Measurements from ENCODE around the gene ALPK1.
"Not testable (repeated sequence)": the region's sequence is repeated elsewhere in the genome, so short reads cannot be mapped to it uniquely, and the experiment has no call there.

ALPK1 gene

DNA sequence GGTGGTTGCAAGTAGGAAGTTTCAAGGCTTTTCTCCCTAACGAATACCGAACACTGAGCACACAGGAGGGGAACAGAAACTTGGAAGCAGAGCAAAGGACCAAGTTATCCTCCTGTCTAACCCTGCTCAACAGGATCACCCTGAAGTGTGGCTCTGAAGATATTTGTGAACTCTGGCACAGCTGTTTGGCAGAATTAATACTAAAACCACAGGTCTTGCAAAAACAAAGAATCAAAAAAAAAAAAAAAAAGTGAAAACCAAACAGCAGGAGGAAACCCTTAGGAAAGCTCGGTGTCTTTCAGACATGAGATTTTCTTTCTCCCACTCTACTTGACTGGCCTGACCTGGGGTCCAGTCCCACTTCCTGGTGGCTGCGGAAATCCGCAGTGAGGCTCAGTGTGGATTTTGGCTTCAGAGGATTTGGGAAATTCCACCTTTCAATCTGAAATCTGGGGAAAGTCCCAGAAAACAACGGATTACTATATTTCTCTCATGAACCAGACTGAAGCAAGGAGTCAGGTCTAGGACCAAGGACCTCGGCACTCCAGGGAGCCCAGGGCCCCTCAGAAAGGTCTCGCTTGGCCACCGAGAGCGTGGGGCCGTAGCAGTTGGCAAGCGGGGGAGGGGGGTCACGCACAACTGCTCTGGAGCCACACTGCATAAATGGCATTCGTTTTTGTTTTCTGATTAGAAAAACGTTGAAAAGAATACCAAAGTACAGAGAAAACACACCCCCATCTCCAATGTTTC is 12.3 kb upstream of the ALPK1 start:
- no peak for DNase-seq

DNA sequence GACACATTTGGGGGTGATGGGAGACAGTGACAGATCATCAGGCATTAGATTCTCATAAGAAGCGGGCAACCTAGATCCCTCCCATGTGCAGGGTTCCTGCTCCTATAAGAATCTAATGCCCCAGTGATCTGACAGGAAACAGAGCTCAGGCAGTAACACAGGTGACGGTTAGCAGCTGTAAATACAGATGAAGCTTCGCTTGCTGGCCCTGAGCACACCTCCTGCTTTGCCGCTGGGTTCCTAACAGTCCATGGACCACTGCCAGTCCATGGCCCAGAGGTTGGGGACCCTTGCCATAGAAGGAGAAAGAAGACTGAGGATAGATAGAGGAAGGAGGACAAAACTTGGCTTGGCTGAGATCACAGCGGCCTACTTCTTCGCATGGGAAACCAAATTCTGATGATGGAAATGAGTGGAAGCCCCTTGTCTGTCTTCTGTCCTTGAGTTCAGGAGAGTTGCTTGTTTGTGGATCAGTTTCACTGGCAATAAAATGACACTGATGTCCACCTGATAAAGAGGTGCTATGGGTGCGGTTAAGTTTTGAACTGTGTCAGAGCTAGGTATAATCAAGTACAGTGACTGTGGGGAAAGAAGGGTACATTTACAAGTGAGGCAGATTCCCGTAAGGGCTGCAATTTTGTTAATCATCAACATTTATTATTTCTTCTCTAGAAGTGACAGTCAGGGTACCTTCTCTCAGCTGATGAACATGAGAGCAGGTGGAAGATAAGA is 9.7 kb upstream of the ALPK1 start:
- no peak for DNase-seq

DNA sequence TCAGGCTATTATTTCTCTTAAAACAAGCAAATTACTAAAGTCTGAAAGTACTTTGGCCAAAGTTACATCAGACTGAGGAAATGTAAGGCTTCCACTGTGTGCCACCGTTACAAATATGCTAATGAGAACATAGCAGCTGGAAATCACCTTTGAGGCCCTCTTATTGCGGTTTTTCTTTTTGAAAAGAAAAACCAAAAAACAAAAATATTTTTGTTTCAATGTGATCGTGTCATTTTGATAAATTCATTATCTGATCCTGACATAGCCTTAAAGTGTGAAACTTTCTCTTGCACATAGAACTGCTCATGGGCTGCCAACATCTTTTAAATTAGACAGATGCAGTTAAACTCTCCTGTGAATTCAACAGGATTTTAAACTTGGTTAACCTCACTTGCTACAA is 8.7 kb upstream of the ALPK1 start:
- DNase-seq = no peak

DNA sequence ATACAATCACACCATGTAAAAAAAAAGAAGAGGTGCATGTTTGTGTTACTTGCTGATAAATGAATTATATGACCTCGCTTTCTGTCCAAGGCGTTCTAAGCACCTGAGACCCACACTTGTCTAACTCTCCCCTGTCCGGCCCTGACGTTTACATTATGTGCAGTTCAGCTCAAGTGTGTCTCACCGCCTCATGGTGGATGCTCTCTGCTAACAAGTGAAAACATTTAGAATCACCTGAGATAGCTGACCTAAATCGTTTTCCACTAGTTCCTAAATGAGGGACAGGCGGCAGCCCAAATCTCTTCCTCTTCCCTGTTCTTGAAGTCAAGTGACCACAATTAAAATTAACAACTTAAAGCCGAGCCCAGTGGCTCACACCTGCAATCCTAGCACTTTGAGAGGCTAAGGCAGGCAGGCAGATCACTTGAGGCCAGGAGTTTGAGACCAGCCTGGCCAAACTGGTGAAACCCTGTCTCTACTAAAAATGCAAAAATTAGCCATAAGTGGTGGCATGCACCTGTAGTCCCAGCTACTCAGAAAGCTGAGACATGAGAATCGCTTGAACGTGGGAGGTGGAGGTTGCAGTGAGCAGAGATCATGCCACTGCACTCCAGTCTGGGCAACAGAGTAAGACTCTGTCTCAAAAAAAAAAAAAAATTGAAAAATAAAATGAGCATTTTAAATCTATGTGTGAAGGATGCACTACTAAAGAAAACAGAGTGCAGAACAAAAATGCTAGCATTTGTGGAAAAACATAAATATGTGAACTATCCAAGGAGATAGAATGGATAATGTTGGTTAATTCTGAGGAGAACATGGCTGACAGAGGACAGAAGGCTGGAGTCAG is 7.5 kb upstream of the ALPK1 start:
- DNase-seq = no peak

DNA sequence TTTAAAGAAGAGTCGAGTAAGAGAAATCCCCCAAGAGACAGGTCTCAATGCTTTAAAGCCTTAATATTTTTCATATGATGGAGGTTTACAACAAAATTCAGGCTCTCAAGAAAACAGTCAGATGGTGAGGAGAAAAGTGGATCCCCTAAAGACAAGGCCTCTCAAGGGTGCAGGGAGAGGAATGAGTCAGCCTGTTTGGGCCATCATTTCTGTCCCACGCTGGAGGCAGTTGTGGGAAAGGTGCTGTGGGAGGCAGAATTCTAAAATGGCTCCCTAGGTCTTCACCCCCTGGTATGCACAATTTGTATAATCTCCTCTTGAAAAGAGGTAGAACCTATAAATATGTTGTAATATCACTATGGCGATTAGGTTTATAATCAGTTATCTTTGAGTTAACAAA is 6.8 kb upstream of the ALPK1 start:
- no peak for DNase-seq

DNA sequence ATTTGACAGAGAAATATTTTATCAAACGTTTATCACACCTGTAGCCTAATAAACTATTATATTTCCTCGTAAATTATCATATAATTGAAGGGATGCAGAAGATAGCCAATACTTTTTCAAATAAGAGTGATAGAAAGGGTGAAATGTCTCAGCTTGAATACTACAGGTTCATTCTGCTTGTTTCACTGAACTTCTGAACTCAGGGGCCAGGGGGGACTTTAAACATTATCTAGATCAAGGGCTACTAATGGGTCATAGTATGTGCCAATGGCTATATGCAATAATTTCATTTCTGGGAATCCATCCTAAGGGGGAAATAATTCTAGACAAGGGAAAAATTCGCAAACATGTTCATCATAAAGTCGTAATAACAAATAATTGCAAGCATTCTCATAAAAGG is 2.6 kb downstream of the ALPK1 start:
- no peak for DNase-seq

DNA sequence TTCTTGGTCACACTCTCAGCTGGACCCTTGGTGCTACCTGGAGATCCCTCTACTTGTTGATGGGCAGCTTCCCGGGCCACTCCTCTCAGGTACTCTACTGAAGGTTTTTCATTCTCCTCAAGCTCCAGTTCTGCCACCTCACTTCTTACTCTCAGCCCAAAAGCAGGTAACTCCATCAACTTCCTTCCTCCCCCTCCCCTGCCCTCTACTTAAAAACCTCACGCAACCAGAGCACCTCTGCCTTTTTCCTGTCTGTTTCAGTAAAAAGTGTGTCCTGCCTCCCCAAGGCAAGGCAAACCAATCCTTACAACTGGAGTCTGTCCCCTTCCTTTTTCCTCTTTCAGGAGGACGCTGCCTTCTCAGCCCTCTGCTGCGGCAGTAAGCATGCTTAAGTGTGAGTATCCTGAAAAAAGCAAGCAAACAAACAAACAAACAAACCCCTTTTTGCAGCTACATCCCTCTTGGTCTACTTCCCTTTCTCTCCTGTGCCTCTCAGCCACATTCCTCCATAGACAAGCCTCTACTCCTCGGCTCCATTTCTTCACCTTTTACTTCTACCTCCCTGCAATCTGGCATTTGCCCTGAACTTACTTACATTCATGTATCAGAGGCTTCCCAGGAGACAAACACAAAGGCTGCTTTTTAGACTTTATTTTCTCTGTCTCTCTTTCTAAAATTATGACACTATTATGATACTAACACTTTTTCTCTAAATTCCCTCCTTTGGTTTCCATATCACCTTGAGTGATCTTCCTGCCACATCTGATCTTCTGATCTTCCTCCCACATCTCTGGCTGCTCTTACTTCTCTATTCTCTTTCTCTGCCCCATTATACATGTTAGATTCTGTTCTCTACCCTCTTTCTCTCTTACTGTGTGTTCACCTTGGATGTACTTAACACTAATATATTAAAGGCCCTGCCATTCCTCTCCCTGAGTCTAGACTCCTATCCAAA is 5.4 kb downstream of the ALPK1 start:
- DNase-seq = no peak

DNA sequence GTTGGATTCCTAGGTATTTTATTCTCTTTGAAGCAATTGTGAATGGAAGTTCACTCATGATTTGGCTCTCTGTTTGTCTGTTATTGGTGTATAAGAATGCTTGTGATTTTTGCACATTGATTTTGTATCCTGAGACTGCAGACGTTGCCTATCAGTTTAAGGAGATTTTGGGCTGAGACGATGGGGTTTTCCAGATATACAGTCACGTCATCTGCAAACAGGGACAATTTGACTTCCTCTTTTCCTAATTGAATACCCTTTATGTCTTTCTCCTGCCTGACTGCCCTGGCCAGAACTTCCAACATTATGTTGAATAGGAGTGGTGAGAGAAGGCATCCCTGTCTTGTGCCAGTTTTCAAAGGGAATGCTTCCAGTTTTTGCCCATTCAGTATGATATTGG is 8.3 kb downstream of the ALPK1 start:
- DNase-seq = not testable (repeated sequence)

DNA sequence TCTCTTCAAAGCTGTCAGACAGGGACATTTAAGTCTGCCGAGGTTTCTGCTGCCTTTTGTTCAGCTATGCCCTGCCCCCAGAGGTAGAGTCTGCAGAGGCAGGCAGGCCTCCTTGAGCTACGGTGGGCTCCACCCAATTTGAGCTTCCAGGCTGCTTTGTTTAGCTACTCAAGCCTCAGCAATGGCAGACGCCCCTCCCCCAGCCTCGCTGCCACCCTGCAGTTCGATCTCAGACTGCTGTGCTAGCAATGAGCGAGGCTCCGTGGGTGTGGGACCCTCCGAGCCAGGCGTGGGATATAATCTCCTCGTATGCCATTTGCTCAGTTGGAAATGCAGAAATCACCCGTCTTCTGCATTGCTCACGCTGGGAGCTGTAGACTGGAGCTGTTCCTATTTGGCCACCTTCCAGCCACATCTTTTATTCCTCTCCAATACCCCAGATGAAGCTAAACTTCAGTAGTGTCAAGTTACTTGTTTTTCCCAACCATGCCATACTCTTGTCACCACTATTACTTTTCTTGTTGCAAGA is 12.2 kb downstream of the ALPK1 start:
- DNase-seq = not testable (repeated sequence)

DNA sequence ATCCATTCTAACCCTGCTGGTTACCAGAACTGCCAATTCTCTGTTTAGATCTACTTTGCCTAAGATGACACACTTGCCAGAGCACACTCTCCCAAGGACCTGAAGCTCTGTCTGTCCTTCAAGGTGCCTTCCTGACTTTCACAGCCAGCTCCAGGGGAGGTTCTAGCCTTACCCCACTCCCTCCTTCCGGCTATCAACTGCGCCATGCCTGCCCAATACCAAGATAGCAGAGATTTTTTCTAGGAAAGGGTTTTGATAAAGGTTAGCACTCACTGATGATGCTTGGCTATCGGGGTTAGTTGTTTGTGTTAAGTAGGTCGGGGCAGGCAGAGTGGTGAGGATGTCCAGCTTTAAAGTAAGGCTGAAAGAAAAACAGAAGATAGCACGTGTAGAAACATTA is 14.3 kb downstream of the ALPK1 start:
- no peak for DNase-seq

DNA sequence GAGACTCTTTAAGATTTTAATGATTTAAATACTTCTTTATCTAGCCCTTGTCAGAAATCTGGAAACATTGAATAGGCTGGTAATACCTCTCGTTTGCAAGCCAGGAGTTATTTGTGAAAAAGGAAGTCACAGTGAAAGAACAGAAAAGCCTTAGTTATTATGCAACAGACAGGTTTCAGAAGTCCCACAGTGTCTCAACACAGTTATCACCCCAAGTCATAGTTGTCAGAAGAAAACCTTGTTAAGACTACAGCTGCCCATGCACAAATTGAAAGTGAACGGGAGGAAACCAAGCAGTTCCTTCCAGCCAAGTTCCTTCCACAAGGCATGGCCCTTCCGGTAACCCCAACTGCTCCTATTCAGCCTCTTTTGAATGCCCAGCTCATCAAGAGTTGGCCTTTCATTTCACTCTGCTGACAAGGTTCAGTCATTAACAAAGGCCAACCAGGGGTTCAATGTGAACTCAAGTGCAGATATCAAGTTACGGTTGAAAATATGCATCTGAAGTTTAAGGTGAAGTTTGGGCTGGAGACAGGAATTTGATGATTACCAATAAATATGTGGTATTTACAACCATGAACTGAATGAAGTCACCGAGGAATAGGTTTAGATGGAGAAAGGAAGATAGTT is 15.6 kb downstream of the ALPK1 start:
- DNase-seq = no peak

DNA sequence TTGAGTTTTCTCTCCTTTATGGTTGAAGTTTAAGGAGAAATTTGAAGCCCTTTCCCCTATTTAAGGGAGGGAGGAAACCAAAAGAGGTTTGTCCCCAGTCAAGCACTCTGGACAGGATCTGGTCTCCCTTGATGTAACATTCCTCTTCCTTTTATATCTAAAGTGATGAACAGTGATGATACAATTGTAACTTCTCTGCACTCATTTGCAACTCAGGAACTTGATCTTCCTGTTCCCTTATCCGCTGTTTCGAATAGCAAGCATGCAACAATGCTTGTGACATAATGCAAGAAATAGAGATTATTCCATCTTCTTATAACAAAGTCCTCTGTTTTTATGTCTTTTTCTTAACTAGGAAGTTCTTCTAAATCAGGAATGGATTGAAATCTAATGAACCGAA is 18.3 kb downstream of the ALPK1 start:
- DNase-seq = no peak

DNA sequence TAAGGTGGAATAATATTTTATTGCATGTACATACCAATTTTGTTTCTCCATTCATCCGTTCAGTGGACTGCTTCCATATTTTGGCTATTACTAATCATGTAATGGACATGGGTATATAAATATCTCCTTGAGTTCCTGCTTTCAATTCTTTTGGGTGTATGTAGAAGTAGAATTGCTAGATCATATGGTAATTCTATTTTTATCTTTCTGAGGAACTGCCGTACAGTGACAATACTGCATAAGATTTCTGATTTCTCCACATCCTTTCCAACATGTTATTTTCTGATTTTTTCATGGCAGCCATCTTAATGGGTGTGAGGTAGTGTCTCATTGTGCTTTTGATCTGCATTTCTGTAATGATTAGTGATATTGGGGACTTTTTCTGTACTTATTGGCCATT is 19.2 kb downstream of the ALPK1 start:
- no peak for DNase-seq

DNA sequence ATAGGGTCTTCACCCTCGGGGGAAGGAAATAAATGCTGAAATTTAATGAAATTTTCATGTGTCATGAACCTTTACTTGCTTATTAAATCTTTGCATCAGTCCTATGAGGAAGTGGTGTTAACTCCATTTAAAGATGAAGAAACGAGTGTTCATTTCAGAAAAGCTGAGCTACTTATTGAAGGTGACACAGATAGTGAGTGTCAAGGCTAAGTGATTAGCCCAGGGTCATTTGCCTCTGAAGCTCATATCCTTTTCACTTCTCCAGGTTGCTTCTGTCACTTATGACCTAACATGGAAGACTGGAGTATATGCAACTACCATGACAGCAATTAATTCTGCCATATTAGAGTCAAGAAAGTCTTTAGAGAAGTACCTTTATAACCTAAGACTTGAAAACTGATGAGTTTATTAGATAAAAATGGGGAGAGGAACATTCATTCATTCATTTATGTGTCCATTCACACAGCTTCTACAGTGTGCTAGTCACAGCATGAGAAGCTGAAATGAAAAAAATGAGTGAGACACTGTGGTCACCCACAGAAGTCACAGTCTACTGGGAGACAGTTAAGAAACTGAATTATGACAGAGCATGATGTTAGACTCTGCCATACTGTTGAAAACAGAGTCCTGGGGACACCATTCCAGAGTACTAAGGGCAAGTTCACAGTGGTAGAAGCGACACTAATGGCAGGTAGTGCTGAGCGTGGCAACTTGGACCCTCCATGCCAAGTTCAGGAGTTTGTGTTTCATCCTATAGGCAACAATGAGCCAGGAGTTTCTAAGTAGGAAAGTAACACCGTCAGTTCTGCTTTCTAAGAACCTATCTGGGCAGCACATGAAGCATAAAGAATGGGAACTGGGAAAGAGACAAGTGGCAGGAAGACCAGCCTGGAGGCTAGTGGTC is 21.3 kb downstream of the ALPK1 start:
- DNase-seq = no peak

DNA sequence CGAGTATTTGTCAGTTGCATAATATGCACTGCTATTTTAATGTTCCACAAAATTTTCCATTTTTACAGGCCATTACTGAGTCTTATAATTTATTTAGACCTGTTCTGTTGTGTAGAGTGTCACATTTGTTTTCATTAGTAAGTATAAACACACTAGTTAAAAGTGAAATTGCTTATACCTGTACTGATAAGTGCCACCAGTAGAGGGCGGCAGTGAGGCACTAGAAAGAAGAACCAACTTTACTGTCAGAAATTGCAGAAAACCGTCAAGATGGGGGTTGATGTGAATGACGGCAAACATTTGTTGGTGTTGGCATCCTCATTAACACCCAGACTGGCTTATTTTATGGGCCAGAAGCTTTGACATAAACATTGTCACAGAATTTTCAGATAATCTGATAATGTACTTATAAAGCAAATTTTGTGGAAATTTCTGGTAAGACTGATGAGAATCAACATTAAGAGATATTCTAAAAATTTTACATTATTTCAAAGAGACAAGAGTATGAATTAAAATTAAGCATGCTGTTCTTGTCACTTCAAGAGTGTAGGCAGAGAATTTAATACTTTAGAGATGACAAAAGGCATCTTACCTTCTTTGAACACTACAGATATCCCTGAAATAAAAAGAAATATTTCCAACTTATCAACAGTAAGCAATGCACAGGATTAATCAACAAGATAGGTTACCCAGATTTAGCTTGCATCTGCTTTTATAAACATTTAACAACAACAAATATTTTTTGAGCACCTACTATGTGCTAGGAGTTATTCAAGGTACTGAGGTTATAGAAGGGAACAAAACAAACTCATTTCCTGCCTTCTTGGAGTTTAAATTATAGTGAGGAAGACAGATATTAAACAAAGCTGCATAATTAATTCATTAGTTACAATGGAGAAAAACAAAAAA is 24.9 kb downstream of the ALPK1 start:
- peak in 1 of 2 experiments; percentile 14 for DNase-seq

DNA sequence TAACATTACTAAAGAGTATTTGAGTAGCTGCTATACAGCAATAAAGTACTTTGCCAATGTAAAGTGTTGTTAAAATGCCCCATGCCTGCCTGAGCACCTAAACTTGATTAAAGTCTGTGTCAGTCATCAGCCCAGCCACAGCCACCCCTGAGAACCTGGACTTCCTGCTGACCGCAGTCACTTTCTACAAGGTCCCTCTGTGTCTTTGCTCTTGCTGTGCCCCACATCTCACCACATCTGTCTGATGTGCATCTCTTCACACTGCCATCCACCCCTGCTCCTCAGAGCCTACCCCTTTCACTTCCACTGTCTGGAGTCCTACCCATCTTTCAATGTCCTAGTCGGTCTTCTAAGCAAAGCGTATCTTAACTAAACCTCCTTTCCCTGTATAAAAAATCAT is 25.7 kb downstream of the ALPK1 start:
- no peak for DNase-seq

DNA sequence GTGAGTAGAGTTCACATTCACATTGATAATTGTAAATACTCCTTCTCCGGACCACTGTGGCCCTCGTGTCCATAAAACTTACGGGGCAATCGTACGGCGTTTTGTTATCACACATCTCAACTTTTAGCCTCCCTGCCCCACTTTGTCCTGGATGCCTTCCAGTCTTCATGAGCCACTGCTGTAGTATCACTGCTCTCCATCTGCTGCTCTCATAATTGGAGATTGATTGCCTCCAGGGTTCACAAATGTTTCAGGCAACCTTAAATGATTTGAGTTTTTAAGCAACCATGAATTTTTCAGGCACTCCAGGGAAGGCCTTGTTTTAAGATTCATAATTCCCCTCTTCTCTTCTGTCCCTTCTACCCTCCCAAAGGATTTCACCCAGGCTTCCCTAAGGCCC is 28.4 kb downstream of the ALPK1 start:
- DNase-seq = no peak

DNA sequence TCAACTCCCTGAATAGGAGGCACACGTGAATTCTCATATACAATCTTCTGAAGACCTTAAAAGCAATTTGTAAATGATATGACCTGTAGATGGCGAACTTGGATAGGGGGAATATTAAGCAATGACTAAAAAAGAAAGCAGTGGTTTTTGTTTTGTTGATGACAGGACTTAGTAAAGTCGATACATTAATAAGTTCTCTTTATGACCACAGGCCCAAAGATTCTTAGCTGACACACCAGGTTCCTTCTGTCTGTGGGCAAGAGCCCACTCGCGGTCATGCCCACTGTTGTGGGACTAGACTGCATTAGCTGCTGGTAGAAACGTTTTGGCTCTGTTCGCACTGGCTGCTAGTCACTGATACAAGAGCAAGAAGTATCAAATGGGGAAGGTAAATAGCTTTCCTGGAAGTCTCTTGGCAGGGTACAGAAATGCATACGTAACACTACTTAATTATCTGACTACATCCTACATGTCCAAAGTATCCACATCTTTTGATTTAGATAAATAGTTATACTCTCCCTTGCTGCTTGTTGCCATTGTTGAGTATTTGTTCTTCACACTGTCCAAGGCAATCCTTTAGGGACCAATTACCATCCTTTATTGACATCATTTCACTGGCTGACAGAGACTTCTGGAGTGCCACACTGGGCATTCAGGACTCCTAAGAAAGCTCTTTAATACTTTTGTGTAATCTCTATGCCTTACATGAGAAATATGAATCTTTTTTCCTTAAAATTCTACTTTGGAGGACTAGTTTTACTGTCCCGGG is 31.0 kb downstream of the ALPK1 start:
- DNase-seq = peak in 1 of 2 experiments; percentile 1

DNA sequence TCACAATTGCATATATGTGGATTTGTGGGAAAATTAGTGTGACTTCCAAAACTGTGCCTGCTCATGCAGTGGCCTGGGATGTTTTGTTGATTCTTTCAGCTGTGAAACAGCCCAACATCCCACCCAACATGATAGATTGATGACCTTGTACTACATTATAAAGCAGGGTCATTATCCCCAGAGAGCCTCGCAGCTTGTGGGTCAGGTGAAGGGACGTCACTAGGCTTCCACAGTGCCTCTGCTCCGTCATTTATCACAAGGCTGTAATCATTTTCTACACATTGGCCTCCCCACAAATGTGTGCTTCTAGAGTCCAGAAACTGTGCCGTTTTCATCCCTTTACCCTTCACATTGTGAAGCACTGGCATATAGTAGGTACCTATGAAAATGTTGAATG is 31.6 kb downstream of the ALPK1 start:
- DNase-seq = no peak
